ENCODE results near the gene DPCD.

DPCD gene

GRCh38 chr10:101614663-101615524 lies 26.8 kb downstream of the DPCD start:
- DNase-seq (ENCODE audit: low read depth, low spot score): no peak
- H3K4me3 ChIP-seq (ENCODE audit: low read depth, low read length): no peak overlapping the region
- ChIA-PET POLR2A (no interaction called here), CTCF (interaction anchor here (1.3 to 3.6 kb wide), 3 partner anchors 10 to 166 kb away, joined by 3 to 16 read pairs (median 6); no protein-coding TSS in a partner anchor)
- TF ChIP-seq, protein P1, sequence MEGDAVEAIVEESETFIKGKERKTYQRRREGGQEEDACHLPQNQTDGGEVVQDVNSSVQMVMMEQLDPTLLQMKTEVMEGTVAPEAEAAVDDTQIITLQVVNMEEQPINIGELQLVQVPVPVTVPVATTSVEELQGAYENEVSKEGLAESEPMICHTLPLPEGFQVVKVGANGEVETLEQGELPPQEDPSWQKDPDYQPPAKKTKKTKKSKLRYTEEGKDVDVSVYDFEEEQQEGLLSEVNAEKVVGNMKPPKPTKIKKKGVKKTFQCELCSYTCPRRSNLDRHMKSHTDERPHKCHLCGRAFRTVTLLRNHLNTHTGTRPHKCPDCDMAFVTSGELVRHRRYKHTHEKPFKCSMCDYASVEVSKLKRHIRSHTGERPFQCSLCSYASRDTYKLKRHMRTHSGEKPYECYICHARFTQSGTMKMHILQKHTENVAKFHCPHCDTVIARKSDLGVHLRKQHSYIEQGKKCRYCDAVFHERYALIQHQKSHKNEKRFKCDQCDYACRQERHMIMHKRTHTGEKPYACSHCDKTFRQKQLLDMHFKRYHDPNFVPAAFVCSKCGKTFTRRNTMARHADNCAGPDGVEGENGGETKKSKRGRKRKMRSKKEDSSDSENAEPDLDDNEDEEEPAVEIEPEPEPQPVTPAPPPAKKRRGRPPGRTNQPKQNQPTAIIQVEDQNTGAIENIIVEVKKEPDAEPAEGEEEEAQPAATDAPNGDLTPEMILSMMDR (IDR thresholded peaks at IDR 0.05; ENCODE audit: insufficient read depth, low read length, missing control alignments): no peak

DNA sequence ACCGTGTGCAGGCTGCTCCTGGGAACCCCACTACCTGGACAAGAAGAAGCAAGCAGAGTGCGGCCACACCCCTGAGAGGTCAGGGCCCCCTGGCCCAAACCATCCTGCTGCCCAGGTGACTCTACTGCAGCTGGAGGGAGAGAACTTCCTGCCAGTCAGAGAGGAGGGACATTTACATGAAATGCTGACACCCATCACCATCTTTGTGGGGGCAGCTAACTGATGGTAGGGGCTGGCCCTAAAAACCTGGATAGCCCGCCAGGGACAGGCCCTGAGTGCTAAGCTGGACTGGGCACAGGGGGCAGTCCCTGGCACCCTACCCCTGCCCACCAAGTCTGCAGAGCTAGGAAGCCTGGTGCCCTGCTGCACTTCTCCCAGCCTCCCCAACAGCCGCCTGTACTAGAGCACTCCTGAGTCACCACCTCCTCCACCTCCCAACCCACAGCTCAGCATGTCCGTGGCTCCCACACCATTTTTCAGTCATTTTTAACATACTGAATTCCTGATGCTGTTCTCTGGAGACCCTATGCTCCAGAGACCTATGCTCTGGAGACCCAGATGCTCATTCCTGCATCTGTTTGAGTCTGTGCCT lies 27.5 kb downstream of the DPCD start:
- TF ChIP-seq, protein P1 (IDR thresholded peaks at IDR 0.05; ENCODE audit: insufficient read depth, low read length, missing control alignments): no peak
- H3K4me3 ChIP-seq (ENCODE audit: low read depth, low read length): no peak overlapping the region
- CTCF ChIA-PET: interaction anchor here (0.9 to 3.6 kb wide), 5 partner anchors 11 to 454 kb away, joined by 3 to 16 read pairs (median 4); no protein-coding TSS in a partner anchor

GRCh38 chr10:101616415-101617101 lies 28.4 kb downstream of the DPCD start:
- CTCF ChIA-PET: interaction anchor here (0.6 to 3.6 kb wide), 12 partner anchors 8 to 455 kb away, joined by 3 to 16 read pairs (median 4); no protein-coding TSS in a partner anchor
- TF ChIP-seq, protein P1 (IDR thresholded peaks at IDR 0.05; ENCODE audit: insufficient read depth, low read length, missing control alignments): no peak
- DNase-seq (ENCODE audit: low read depth, low spot score): no peak
- POLR2A ChIA-PET: no interaction called here
- H3K4me3 ChIP-seq (ENCODE audit: low read depth, low read length): no peak overlapping the region

More for the DNA sequence above, 27.5 kb downstream of the DPCD start:
- DNase-seq (ENCODE audit: low read depth, low spot score): no peak
- POLR2A ChIA-PET: no interaction called here

- CTCF ChIA-PET: interaction anchor here (0.6 to 3.6 kb wide), 9 partner anchors 9 to 164 kb away, joined by 3 to 16 read pairs (median 3); no protein-coding TSS in a partner anchor
- no peak overlapping the region for H3K4me3 ChIP-seq (ENCODE audit: low read depth, low read length)
- POLR2A ChIA-PET: no interaction called here
- DNase-seq (ENCODE audit: low read depth, low spot score): no peak
- TF ChIP-seq, protein P1 (IDR thresholded peaks at IDR 0.05; ENCODE audit: insufficient read depth, low read length, missing control alignments): no peak
Observed at GRCh38 chr10:101617102-101617823, 29.1 kb downstream of the DPCD start.

GRCh38 chr10:101617824-101618568 lies 29.9 kb downstream of the DPCD start:
- TF ChIP-seq, protein P1 (IDR thresholded peaks at IDR 0.05; ENCODE audit: insufficient read depth, low read length, missing control alignments): no peak
- POLR2A ChIA-PET: no interaction called here

More at GRCh38 chr10:101617824-101618568, 29.9 kb downstream of the DPCD start:
- CTCF ChIA-PET: interaction anchor here (1.1 to 3.6 kb wide), 6 partner anchors 9 to 48 kb away, joined by 3 to 16 read pairs (median 4); no protein-coding TSS in a partner anchor
- no peak for DNase-seq (ENCODE audit: low read depth, low spot score)
- no peak overlapping the region for H3K4me3 ChIP-seq (ENCODE audit: low read depth, low read length)
